ENCODE results near the gene KCND3. TPM values are rescaled to one million over a fixed set of nuclear protein-coding genes. Genes with fewer than 3 reads are reported as not detected.
"Not testable (repeated sequence)": the region's sequence is repeated elsewhere in the genome, so short reads cannot be mapped to it uniquely, and the experiment has no call there.

KCND3 gene
- total RNA-seq, 1 experiment from 2014 or later, result not detected

- no peak for DNase-seq (ENCODE audit: low spot score)
Observed at GRCh38 chr1:111745675-111746613, 243.5 kb downstream of the KCND3 start.

- DNase-seq (ENCODE audit: low spot score), result no peak
Observed at GRCh38 chr1:111743679-111744101, 245.8 kb downstream of the KCND3 start.

GRCh38 chr1:111742938-111743549, 246.4 kb downstream of the KCND3 start:
- no peak for DNase-seq (ENCODE audit: low spot score)

GRCh38 chr1:111742292-111742691, 247.2 kb downstream of the KCND3 start:
- DNase-seq (ENCODE audit: low spot score), result not testable (repeated sequence)

- peak; percentile 41 for DNase-seq (ENCODE audit: low spot score)
Observed at GRCh38 chr1:111739925-111740765, 249.3 kb downstream of the KCND3 start.

GRCh38 chr1:111739194-111739924, 250.1 kb downstream of the KCND3 start, which contains the start of gene INKA2:
Gene INKA2, minus strand, starts transcription at chr1:111739395. Its CDS starts 153 bp downstream, at chr1:111739242.
- DNase-seq (ENCODE audit: low spot score), result peak; percentile 89

GRCh38 chr1:111738436-111739193, 250.9 kb downstream of the KCND3 start:
- peak; percentile 77 for DNase-seq (ENCODE audit: low spot score)

- DNase-seq (ENCODE audit: low spot score), result no peak
Observed at GRCh38 chr1:111738133-111738435, 251.4 kb downstream of the KCND3 start.

- no peak for DNase-seq (ENCODE audit: low spot score)
Observed at GRCh38 chr1:111737216-111738132, 252.0 kb downstream of the KCND3 start.

- no peak for DNase-seq (ENCODE audit: low spot score)
Observed at GRCh38 chr1:111736548-111737215, 252.8 kb downstream of the KCND3 start.

- no peak for DNase-seq (ENCODE audit: low spot score)
Observed at GRCh38 chr1:111735858-111736544, 253.5 kb downstream of the KCND3 start.

GRCh38 chr1:111735321-111735720, 254.1 kb downstream of the KCND3 start:
- DNase-seq (ENCODE audit: low spot score), result no peak

- no peak for DNase-seq (ENCODE audit: low spot score)
Observed at GRCh38 chr1:111734856-111735255, 254.6 kb downstream of the KCND3 start.

- no peak for DNase-seq (ENCODE audit: low spot score)
Observed at GRCh38 chr1:111734426-111734825, 255.0 kb downstream of the KCND3 start.

- no peak for DNase-seq (ENCODE audit: low spot score)
Observed at GRCh38 chr1:111733992-111734341, 255.5 kb downstream of the KCND3 start.

- peak; percentile 65 for DNase-seq (ENCODE audit: low spot score)
Observed at GRCh38 chr1:111733183-111733991, 256.1 kb downstream of the KCND3 start.

GRCh38 chr1:111732718-111733117, 256.8 kb downstream of the KCND3 start:
- no peak for DNase-seq (ENCODE audit: low spot score)

Data from HT-29 (cell line).